Neural cell (in vitro differentiated cells): ENCODE measurements around the gene TRIO. TPM values are rescaled to one million over a fixed set of nuclear protein-coding genes. Genes with fewer than 3 reads are reported as not detected.

ENCODE experiments used
- H2AFZ ChIP-seq: fragments of 200-600, 300-800 bp; sonication (generic), shearing (Covaris generic); 2 replicates; pipeline ENCODE4 v1.6.0; 2014; ENCODE audit warnings: low read depth, mild to moderate bottlenecking, antibody characterized with exemption, low read length, moderate library complexity
- H3F3A ChIP-seq: fragments of 200-600 bp; shearing (Covaris generic); 2 replicates; pipeline ENCODE4 v1.6.1; 2016; ENCODE audit warnings: mild to moderate bottlenecking, moderate library complexity, mixed read lengths, antibody characterized with exemption, low read length; ENCODE audit not compliant: insufficient read depth, poor library complexity, severe bottlenecking
- H3K27ac ChIP-seq: fragments of 200-600, 300-800 bp; sonication (generic), shearing (Covaris generic); 2 replicates; pipeline ENCODE4 v1.5.1; 2014; ENCODE audit warnings: mild to moderate bottlenecking, low read length, moderate library complexity
- H3K27me3 ChIP-seq: fragments of 300-800, 200-600 bp; sonication (generic), shearing (Covaris generic); 2 replicates; pipeline ENCODE4 v1.6.0; 2014; ENCODE audit warnings: mild to moderate bottlenecking, low read depth, low read length, moderate library complexity; ENCODE audit not compliant: insufficient read depth
- H3K36me3 ChIP-seq: fragments of 300-800, 200-600 bp; sonication (generic), shearing (Covaris generic); 2 replicates; pipeline ENCODE4 v1.5.1; 2014; ENCODE audit warnings: mild to moderate bottlenecking, antibody characterized with exemption, low read length, moderate library complexity; ENCODE audit not compliant: insufficient read depth
- H3K4me2 ChIP-seq: fragments of 300-800, 200-600 bp; sonication (generic), shearing (Covaris generic); 2 replicates; pipeline ENCODE4 v1.6.0; 2014; ENCODE audit warnings: mild to moderate bottlenecking, low read length
- H3K4me3 ChIP-seq: fragments of 300-800, 200-600 bp; sonication (generic), shearing (Covaris generic); 2 replicates; pipeline ENCODE4 v1.5.1; 2014; ENCODE audit warnings: mild to moderate bottlenecking, low read length, moderate library complexity
- H3K79me2 ChIP-seq: fragments of 200-600 bp; shearing (Covaris generic); replicated peaks from 2 replicates; pipeline ENCODE4 v1.6.0; 2014; ENCODE audit warnings: mild to moderate bottlenecking, low read length, moderate library complexity; ENCODE audit not compliant: insufficient read depth
- H3K9ac ChIP-seq: fragments of 300-800, 200-600 bp; sonication (generic), shearing (Covaris generic); 2 replicates; pipeline ENCODE4 v1.6.1; 2016; ENCODE audit warnings: mild to moderate bottlenecking, low read length, mixed read lengths
- H3K9me2 ChIP-seq: fragments of 200-600 bp; shearing (Covaris generic); 2 replicates; pipeline ENCODE4 v1.6.1; 2016; ENCODE audit warnings: mild to moderate bottlenecking, low read length, mixed read lengths; ENCODE audit not compliant: insufficient read depth
- H3K9me3 ChIP-seq: fragments of 200-600, 300-800 bp; sonication (generic), shearing (Covaris generic); 2 replicates; pipeline ENCODE4 v1.6.1; 2016; ENCODE audit warnings: mild to moderate bottlenecking, mixed run types, low read length, moderate library complexity, mixed read lengths
- H4K20me1 ChIP-seq: fragments of 200-600 bp; shearing (Covaris generic); 2 replicates; pipeline ENCODE4 v1.6.1; 2016; ENCODE audit warnings: mild to moderate bottlenecking, mixed run types; ENCODE audit not compliant: insufficient read depth
- CTCF ChIP-seq: fragments of 450-650 bp; IDR thresholded peaks from 2 replicates; pipeline ENCODE4 v1.5.1; 2014; ENCODE audit warnings: antibody characterized with exemption, mild to moderate bottlenecking, moderate library complexity; ENCODE audit not compliant: poor library complexity, severe bottlenecking
- EP300 ChIP-seq: fragments of 450-650 bp; conservative IDR thresholded peaks from 2 replicates; pipeline ENCODE4 v1.6.1; 2014; ENCODE audit warnings: antibody characterized with exemption, mild to moderate bottlenecking, moderate library complexity; ENCODE audit not compliant: poor library complexity, severe bottlenecking
- EZH2 ChIP-seq: fragments of 200-600, 300-800 bp; shearing (Covaris generic), sonication (generic); IDR thresholded peaks from 2 replicates; pipeline ENCODE4 v1.6.1; 2014; ENCODE audit warnings: antibody characterized with exemption, low read length, borderline replicate concordance, mild to moderate bottlenecking; ENCODE audit not compliant: insufficient read depth, poor library complexity, severe bottlenecking
- MXI1 ChIP-seq: fragments of 450-650 bp; conservative IDR thresholded peaks from 2 replicates; pipeline ENCODE4 v1.6.1; 2014; ENCODE audit warnings: antibody characterized with exemption, mild to moderate bottlenecking; ENCODE audit not compliant: poor library complexity, severe bottlenecking
- POLR2AphosphoS5 ChIP-seq: IDR thresholded peaks from 2 replicates; pipeline ENCODE4 v1.6.1; 2012
- RAD21 ChIP-seq: fragments of 450-650 bp; conservative IDR thresholded peaks from 2 replicates; pipeline ENCODE4 v1.6.1; 2014; ENCODE audit warnings: antibody characterized with exemption, mild to moderate bottlenecking, moderate library complexity
- REST ChIP-seq: IDR thresholded peaks from 2 replicates; pipeline ENCODE4 v1.6.1; 2012; ENCODE audit warnings: borderline replicate concordance
- SMC3 ChIP-seq: fragments of 450-650 bp; conservative IDR thresholded peaks from 2 replicates; pipeline ENCODE4 v1.6.1; 2014; ENCODE audit warnings: antibody characterized with exemption, mild to moderate bottlenecking, moderate library complexity; ENCODE audit not compliant: poor library complexity
- TAF1 ChIP-seq: IDR thresholded peaks from 2 replicates; pipeline ENCODE4 v1.6.1; 2012; ENCODE audit warnings: low read depth
- polyA plus RNA-seq: library from polyadenylated mRNA; depleted of rRNA; stranded (reverse); fragments of >200 nt; gene quantifications from 2 replicates; pipeline ENCODE4 v1.2.3, GENCODE V29; 2014

Gene TRIO
- polyA plus RNA-seq, 1 donor from 2014 or later = 168 TPM

GRCh38 chr5:14217587-14217986 is 74.4 kb downstream of the TRIO start:
- Histone ChIP-seq H3K4me3 (no peak overlapping the region), H3K9me3 (no peaks in the 10 kb centered on the region), H3F3A (no peaks in the 10 kb centered on the region), H2AFZ (no peak overlapping the region), H3K9me2 (no peaks in the 10 kb centered on the region), H4K20me1 (peaks cover 16% of the 10 kb centered on the region), H3K27ac (no peak overlapping the region), H3K4me2 (no peak overlapping the region), H3K36me3 (no peaks in the 10 kb centered on the region), H3K27me3 (no peaks in the 10 kb centered on the region), H3K9ac (no peak overlapping the region), H3K79me2 (peaks cover 83% of the 10 kb centered on the region)
- TF ChIP-seq RAD21 (no peak), REST (no peak), MXI1 (no peak), CTCF (no peak), SMC3 (no peak), EP300 (no peak), EZH2 (no peak), TAF1 (no peak), POLR2AphosphoS5 (no peak)

DNA sequence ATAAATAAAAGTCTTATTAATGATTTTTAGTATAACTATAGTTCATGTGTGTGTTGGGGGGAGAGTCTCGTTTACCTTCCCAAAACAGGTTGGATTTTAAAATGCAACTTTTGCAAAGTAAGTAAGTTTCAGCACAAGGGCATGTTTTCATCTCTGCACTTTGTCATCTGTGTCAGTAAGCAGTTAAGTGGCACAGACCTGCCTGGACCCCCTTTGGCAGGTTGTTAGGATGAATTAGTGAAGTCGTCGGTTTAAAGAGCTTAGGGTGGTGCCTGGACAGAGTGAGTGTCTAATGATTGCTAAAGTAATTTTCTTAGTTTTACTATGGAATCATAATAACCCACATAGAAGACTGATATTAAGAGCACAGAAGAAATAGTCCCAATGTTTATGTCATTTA is 74.9 kb downstream of the TRIO start:
- H3K4me3 ChIP-seq = no peak overlapping the region
- TF ChIP-seq RAD21 = no peak
- no peaks in the 10 kb centered on the region for H3K9me3 ChIP-seq
- no peak overlapping the region for H2AFZ ChIP-seq
- no peaks in the 10 kb centered on the region for H3F3A ChIP-seq
- peaks cover 83% of the 10 kb centered on the region for H3K79me2 ChIP-seq
- peaks cover 18% of the 10 kb centered on the region for H4K20me1 ChIP-seq
- no peak overlapping the region for H3K4me2 ChIP-seq
- no peaks in the 10 kb centered on the region for H3K36me3 ChIP-seq
- H3K9ac ChIP-seq = no peak overlapping the region
- no peak overlapping the region for H3K27ac ChIP-seq
- no peaks in the 10 kb centered on the region for H3K9me2 ChIP-seq
- no peaks in the 10 kb centered on the region for H3K27me3 ChIP-seq

DNA sequence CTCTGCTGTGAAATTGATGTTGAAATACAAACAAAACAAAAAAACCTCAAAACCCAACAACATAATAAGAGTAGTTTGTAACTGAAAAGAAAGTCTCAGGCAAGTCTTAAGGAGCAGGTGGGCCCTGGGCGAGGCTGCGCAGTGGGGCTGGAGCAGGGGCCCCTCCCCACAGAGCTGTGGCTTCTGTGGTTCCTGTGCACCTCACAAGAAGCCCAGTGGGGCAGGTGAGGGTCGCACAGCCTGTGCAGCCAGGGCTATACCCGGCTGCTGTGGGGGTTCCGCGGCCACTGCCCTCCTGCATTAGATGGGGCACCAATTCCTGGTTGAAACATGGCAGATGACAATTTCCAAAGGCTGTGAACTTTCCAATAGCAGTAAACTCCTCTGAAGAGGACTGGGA is 75.3 kb downstream of the TRIO start:
- Histone ChIP-seq H3K36me3 (no peaks in the 10 kb centered on the region), H4K20me1 (peaks cover 20% of the 10 kb centered on the region), H3K79me2 (peaks cover 81% of the 10 kb centered on the region), H3K9ac (no peak overlapping the region), H2AFZ (no peak overlapping the region), H3K9me3 (no peaks in the 10 kb centered on the region), H3K4me2 (no peak overlapping the region), H3K4me3 (no peak overlapping the region), H3F3A (no peaks in the 10 kb centered on the region), H3K27me3 (no peaks in the 10 kb centered on the region), H3K27ac (no peak overlapping the region), H3K9me2 (no peaks in the 10 kb centered on the region)
- no peak for TF ChIP-seq TAF1
- TF ChIP-seq SMC3 = no peak
- TF ChIP-seq MXI1 = no peak
- no peak for TF ChIP-seq EZH2
- TF ChIP-seq CTCF = no peak
- TF ChIP-seq POLR2AphosphoS5 = no peak
- TF ChIP-seq RAD21 = no peak
- no peak for TF ChIP-seq EP300
- TF ChIP-seq REST = no peak
